ENCODE measurements around the gene JADE3.

GRCh38 chrX:46913667-46914066, 1.4 kb downstream of the JADE3 start:
- TF ChIP-seq POLR2A (IDR thresholded peaks at IDR 0.05; ENCODE audit: low read length) (no peak), GATA1 (IDR thresholded peaks at IDR 0.05; ENCODE audit: low read depth, low read length) (no peak)

Data from erythroblast (primary cell).